ENCODE measurements around the gene BST2. TPM values are rescaled to one million over a fixed set of nuclear protein-coding genes. Genes with fewer than 3 reads are reported as not detected.

BST2 gene
- total RNA-seq, 2 donors from 2014 or later: 50.8 to 147 TPM

- Mint-ChIP-seq H3K27me3 (ENCODE audit: insufficient read depth) (peaks cover 2% of the 10 kb centered on the region), H3K4me3 (no peak overlapping the region)
- no peak for DNase-seq
These were observed 24.2 kb upstream of the BST2 start for GRCh38 chr19:17429641-17430113.

GRCh38 chr19:17424743-17425365, 19.4 kb upstream of the BST2 start:
- no peaks in the 10 kb centered on the region for H3K9me3 ChIP-seq (ENCODE audit: control insufficient read depth, low read length)
- H3K27ac Mint-ChIP-seq: peak overlapping the region; percentile 48
- H3K9me3 Mint-ChIP-seq: no peaks in the 10 kb centered on the region
- no peak overlapping the region for H3K4me3 ChIP-seq (ENCODE audit: low read length)
- peaks cover 10% of the 10 kb centered on the region for H3K36me3 Mint-ChIP-seq (ENCODE audit: low read depth)
- peak; percentile 96 for DNase-seq
- WGBS, 2 experiments (ENCODE audit: insufficient coverage in 1 of 2, insufficient read length in 1 of 2): 13 to 23% methylated on average over 4 to 27 of the region's 27 CpGs
- H3K4me1 Mint-ChIP-seq: peaks cover 6% of the 10 kb centered on the region
- no peaks in the 10 kb centered on the region for H3K4me1 ChIP-seq (ENCODE audit: control insufficient read depth, insufficient read depth, low read length)
- H3K27me3 ChIP-seq (ENCODE audit: control insufficient read depth, insufficient read depth, low read length, poor library complexity, severe bottlenecking): no peaks in the 10 kb centered on the region
- peak overlapping the region; percentile 44 for H3K4me3 Mint-ChIP-seq
- H3K27ac ChIP-seq (ENCODE audit: low read depth, low read length): no peak overlapping the region
- peak; percentile 76 for TF ChIP-seq CTCF (conservative IDR thresholded peaks at IDR 0.05)
- H3K9ac ChIP-seq (ENCODE audit: extremely low read depth, low read length, poor library complexity, severe bottlenecking): no peak overlapping the region
- peaks cover 4% of the 10 kb centered on the region for H3K36me3 ChIP-seq (ENCODE audit: control insufficient read depth, insufficient read depth, low read length)
- no peaks in the 10 kb centered on the region for H3K27me3 Mint-ChIP-seq (ENCODE audit: insufficient read depth)

More at GRCh38 chr19:17429641-17430113, 24.2 kb upstream of the BST2 start:
- TF ChIP-seq CTCF (conservative IDR thresholded peaks at IDR 0.05): no peak
- H3K4me3 ChIP-seq (ENCODE audit: low read length): no peak overlapping the region
- H3K27me3 ChIP-seq (ENCODE audit: control insufficient read depth, insufficient read depth, low read length, poor library complexity, severe bottlenecking): no peaks in the 10 kb centered on the region
- no peaks in the 10 kb centered on the region for H3K36me3 ChIP-seq (ENCODE audit: control insufficient read depth, insufficient read depth, low read length)
- H3K27ac Mint-ChIP-seq: no peak overlapping the region
- no peaks in the 10 kb centered on the region for H3K36me3 Mint-ChIP-seq (ENCODE audit: low read depth)
- H3K4me1 Mint-ChIP-seq: peaks cover 1% of the 10 kb centered on the region
- H3K9me3 Mint-ChIP-seq: no peaks in the 10 kb centered on the region
- no peak overlapping the region for H3K9ac ChIP-seq (ENCODE audit: extremely low read depth, low read length, poor library complexity, severe bottlenecking)
- WGBS, 2 experiments (ENCODE audit: insufficient coverage in 1 of 2, insufficient read length in 1 of 2): 91% methylated on average over 13 to 17 of the region's 17 CpGs
- H3K4me1 ChIP-seq (ENCODE audit: control insufficient read depth, insufficient read depth, low read length): no peaks in the 10 kb centered on the region
- no peak overlapping the region for H3K27ac ChIP-seq (ENCODE audit: low read depth, low read length)
- no peaks in the 10 kb centered on the region for H3K9me3 ChIP-seq (ENCODE audit: control insufficient read depth, low read length)

GRCh38 chr19:17423429-17424208, 18.2 kb upstream of the BST2 start:
- H3K4me1 Mint-ChIP-seq: peaks cover 13% of the 10 kb centered on the region
- H3K36me3 Mint-ChIP-seq (ENCODE audit: low read depth): peaks cover 10% of the 10 kb centered on the region
- no peak for TF ChIP-seq CTCF (conservative IDR thresholded peaks at IDR 0.05)
- no peak overlapping the region for H3K9ac ChIP-seq (ENCODE audit: extremely low read depth, low read length, poor library complexity, severe bottlenecking)
- peaks cover 4% of the 10 kb centered on the region for H3K36me3 ChIP-seq (ENCODE audit: control insufficient read depth, insufficient read depth, low read length)
- H3K27ac ChIP-seq (ENCODE audit: low read depth, low read length): no peak overlapping the region
- H3K4me3 ChIP-seq (ENCODE audit: low read length): no peak overlapping the region
- no peak overlapping the region for H3K27ac Mint-ChIP-seq
- 92 to 93% methylated on average over 10 to 20 of the region's 20 CpGs for WGBS, 2 experiments (ENCODE audit: insufficient coverage in 1 of 2, insufficient read length in 1 of 2)
- DNase-seq: no peak
- no peaks in the 10 kb centered on the region for H3K27me3 ChIP-seq (ENCODE audit: control insufficient read depth, insufficient read depth, low read length, poor library complexity, severe bottlenecking)
- H3K27me3 Mint-ChIP-seq (ENCODE audit: insufficient read depth): no peaks in the 10 kb centered on the region
- H3K9me3 ChIP-seq (ENCODE audit: control insufficient read depth, low read length): no peaks in the 10 kb centered on the region
- H3K4me1 ChIP-seq (ENCODE audit: control insufficient read depth, insufficient read depth, low read length): no peaks in the 10 kb centered on the region
- no peak overlapping the region for H3K4me3 Mint-ChIP-seq
- H3K9me3 Mint-ChIP-seq: no peaks in the 10 kb centered on the region

Data from endodermal cell (in vitro differentiated cells).